ENCODE results near the gene NBEAL1. TPM values are rescaled to one million over a fixed set of nuclear protein-coding genes. Genes with fewer than 3 reads are reported as not detected.

Gene NBEAL1
- total and polyA plus RNA-seq, 2 of the 8 experiments (the other 6 are each of a cell fraction or from before 2014, with no cell fraction given), result 2.3 to 10.7 TPM

DNA sequence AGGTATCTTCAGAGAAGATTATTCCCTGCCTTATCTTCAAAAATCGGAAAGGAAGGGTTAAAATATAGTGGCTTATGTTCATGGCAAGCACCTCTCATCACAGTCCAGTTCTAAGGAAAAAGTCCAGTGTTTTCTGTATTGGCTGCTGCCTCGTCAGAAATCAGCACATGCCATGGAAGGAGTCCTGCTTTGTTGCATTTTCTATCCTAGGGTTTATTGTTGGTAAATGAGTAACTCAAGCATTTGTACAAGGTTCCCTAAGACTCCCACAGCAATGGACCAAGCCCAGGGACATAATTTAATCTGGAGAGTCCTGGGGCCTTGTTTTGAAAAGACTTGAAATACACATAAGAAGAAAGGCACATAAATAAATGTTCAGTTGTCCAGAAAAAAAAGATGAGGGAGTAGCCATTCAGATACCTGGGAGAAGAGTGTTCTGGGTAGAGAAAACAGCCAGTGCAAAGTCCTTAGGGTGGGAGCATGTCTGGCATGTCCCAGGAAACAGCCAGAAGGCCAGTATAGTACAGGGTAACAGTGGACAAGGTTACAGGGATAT lies 26.4 kb downstream of the NBEAL1 start (continued):
- TF ChIP-seq, protein P1, sequence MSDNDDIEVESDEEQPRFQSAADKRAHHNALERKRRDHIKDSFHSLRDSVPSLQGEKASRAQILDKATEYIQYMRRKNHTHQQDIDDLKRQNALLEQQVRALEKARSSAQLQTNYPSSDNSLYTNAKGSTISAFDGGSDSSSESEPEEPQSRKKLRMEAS (IDR thresholded peaks at IDR 0.05), result no peak
- no peak for TF ChIP-seq FOSL1 (IDR thresholded peaks at IDR 0.05; ENCODE audit: insufficient read depth, low read depth, low read length)
- no peak for TF ChIP-seq HDAC2 (IDR thresholded peaks at IDR 0.05; ENCODE audit: borderline replicate concordance in 1 of 2, low read depth in 2 of 2, low read length in 2 of 2)
- no peak for TF ChIP-seq BACH1 (IDR thresholded peaks at IDR 0.05; ENCODE audit: low read length)
- TF ChIP-seq POLR2A (IDR thresholded peaks at IDR 0.05; ENCODE audit: control extremely low read depth in 1 of 2, low read depth in 2 of 2, low read length in 2 of 2), result no peak
